Mesenchymal stem cell (in vitro differentiated cells and primary cell): Measurements from ENCODE around the gene HS3ST4.

Experiments used
- DNase-seq: peaks from one replicate; pipeline ENCODE4 v3.0.0-alpha.2; 2013
- H2AFZ ChIP-seq: one replicate; pipeline ENCODE4 v1.6.1; 2013; ENCODE audit warnings: low read depth, mild to moderate bottlenecking, control low read depth, inconsistent platforms, low read length, moderate library complexity
- H2AK5ac ChIP-seq: 2 replicates; pipeline ENCODE4 v1.6.1; 2013; ENCODE audit warnings: low read length, moderate library complexity, mild to moderate bottlenecking, inconsistent platforms; ENCODE audit not compliant: severe bottlenecking
- H2BK120ac ChIP-seq: one replicate; pipeline ENCODE4 v1.6.1; 2013; ENCODE audit warnings: low read depth, mild to moderate bottlenecking, inconsistent platforms, low read length, moderate library complexity
- H2BK12ac ChIP-seq, 2 experiments: one replicate each; pipeline ENCODE4 v1.6.1; 2013; ENCODE audit warnings: inconsistent platforms in 2 of 2, low read length in 2 of 2, mild to moderate bottlenecking in 2 of 2, moderate library complexity in 2 of 2, control low read depth in 1 of 2
- H2BK15ac ChIP-seq: one replicate; pipeline ENCODE4 v1.6.1; 2013; ENCODE audit warnings: mild to moderate bottlenecking, low read depth, inconsistent platforms; ENCODE audit not compliant: poor library complexity, severe bottlenecking
- H2BK5ac ChIP-seq: 2 replicates; pipeline ENCODE4 v1.6.1; 2013; ENCODE audit warnings: low read depth, mild to moderate bottlenecking, low read length, control low read depth, inconsistent platforms; ENCODE audit not compliant: poor library complexity, severe bottlenecking
- H3K14ac ChIP-seq, 2 experiments: one replicate each; pipeline ENCODE4 v1.6.1; 2013; ENCODE audit warnings: inconsistent platforms in 2 of 2, low read length in 2 of 2, control low read depth in 1 of 2, mild to moderate bottlenecking in 1 of 2, moderate library complexity in 1 of 2
- H3K18ac ChIP-seq, 2 experiments: one replicate each; pipeline ENCODE4 v1.6.1; 2013; ENCODE audit warnings: inconsistent platforms in 2 of 2, low read length in 2 of 2, control low read depth in 1 of 2, low read depth in 1 of 2, mild to moderate bottlenecking in 1 of 2
- H3K23ac ChIP-seq, 2 experiments: one replicate each; pipeline ENCODE4 v1.6.1; 2013; ENCODE audit warnings: inconsistent platforms in 2 of 2, low read length in 2 of 2, mild to moderate bottlenecking in 2 of 2, moderate library complexity in 2 of 2, control low read depth in 1 of 2
- H3K27ac ChIP-seq: 2 replicates; pipeline ENCODE4 v1.5.1; 2013; ENCODE audit warnings: mild to moderate bottlenecking, moderate library complexity, low read length, control low read depth, inconsistent platforms; ENCODE audit not compliant: poor library complexity, severe bottlenecking
- H3K27me3 ChIP-seq, 2 experiments: 2 replicates each; pipeline versions ENCODE4 v1.6.1 to v1.7.0; 2013; ENCODE audit warnings: low read length in 2 of 2, mild to moderate bottlenecking in 2 of 2, moderate library complexity in 2 of 2, control low read depth in 1 of 2, inconsistent platforms in 1 of 2; ENCODE audit not compliant: control insufficient read depth in 1 of 2, insufficient read depth in 1 of 2
- H3K36me3 ChIP-seq, 2 experiments: 2 replicates each; pipeline versions ENCODE4 v1.6.1 to v1.7.0; 2013; ENCODE audit warnings: low read length in 2 of 2, control low read depth in 1 of 2, inconsistent platforms in 1 of 2, low read depth in 1 of 2, mild to moderate bottlenecking in 1 of 2; ENCODE audit not compliant: insufficient read depth in 2 of 2, control insufficient read depth in 1 of 2
- H3K4ac ChIP-seq, 2 experiments: one replicate each; pipeline ENCODE4 v1.6.1; 2013; ENCODE audit warnings: inconsistent platforms in 2 of 2, low read length in 2 of 2, mild to moderate bottlenecking in 2 of 2, moderate library complexity in 2 of 2, control low read depth in 1 of 2, low read depth in 1 of 2
- H3K4me1 ChIP-seq: 2 replicates; pipeline ENCODE4 v1.6.1; 2013; ENCODE audit warnings: low read depth, low read length, control low read depth; ENCODE audit not compliant: control insufficient read depth, insufficient read depth
- H3K4me2 ChIP-seq: 2 replicates; pipeline ENCODE4 v1.6.1; 2013; ENCODE audit warnings: low read length, mild to moderate bottlenecking, inconsistent platforms; ENCODE audit not compliant: poor library complexity, severe bottlenecking
- H3K4me3 ChIP-seq, 2 experiments: 2 replicates each; pipeline versions ENCODE4 v1.5.1 to v1.7.0; 2013; ENCODE audit warnings: low read length in 2 of 2, mild to moderate bottlenecking in 2 of 2, control low read depth in 1 of 2, low read depth in 1 of 2; ENCODE audit not compliant: insufficient read depth in 1 of 2
- H3K79me1 ChIP-seq: replicated peaks from 2 replicates; pipeline ENCODE4 v1.6.1; 2013; ENCODE audit warnings: mild to moderate bottlenecking, control low read depth, low read length, inconsistent platforms; ENCODE audit not compliant: poor library complexity, severe bottlenecking
- H3K9ac ChIP-seq: 2 replicates; pipeline ENCODE4 v1.7.0; 2013; ENCODE audit warnings: mild to moderate bottlenecking, low read length, moderate library complexity
- H3K9me3 ChIP-seq: 2 replicates; pipeline ENCODE4 v1.7.0; 2013; ENCODE audit warnings: mild to moderate bottlenecking, low read length; ENCODE audit not compliant: control insufficient read depth
- H4K8ac ChIP-seq: one replicate; pipeline ENCODE4 v1.6.1; 2013; ENCODE audit warnings: inconsistent platforms, mild to moderate bottlenecking, low read length, moderate library complexity
- H4K91ac ChIP-seq: one replicate; pipeline ENCODE4 v1.6.1; 2013; ENCODE audit warnings: mild to moderate bottlenecking, low read length, inconsistent platforms
- WGBS: methylation state at CpG from one replicate; pipeline ENCODE4 v1.1.7; 2013; ENCODE audit warnings: mixed read lengths; 5-methylcytosine and 5-hydroxymethylcytosine counted together

HS3ST4 gene

DNA sequence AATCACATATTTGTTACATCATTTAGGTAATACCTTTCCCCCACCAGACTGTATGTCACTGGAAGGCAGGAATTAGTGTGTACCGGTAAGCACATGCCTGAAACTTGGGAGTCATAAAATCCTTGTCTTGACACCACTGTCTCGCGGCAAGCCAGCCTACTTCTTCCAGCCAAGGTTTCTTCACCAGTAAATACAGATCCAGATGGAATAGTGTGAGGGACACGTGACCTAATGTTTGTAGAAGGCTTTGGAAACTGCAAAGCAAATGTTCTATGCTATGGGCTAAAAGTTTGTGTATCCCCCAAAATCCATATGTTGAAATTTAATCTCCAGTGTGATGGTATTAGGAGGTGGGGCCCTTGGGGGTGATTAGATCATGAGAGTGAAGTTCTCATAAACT, 126.1 kb downstream of the HS3ST4 start:
- Histone ChIP-seq H3K9me3 (no peaks in the 10 kb centered on the region), H2BK120ac (no peak overlapping the region), H3K23ac (no peak overlapping the region), H3K79me1 (no peaks in the 10 kb centered on the region), H3K4ac (no peak overlapping the region), H2AK5ac (no peak overlapping the region), H3K4me1 (no peaks in the 10 kb centered on the region), H3K14ac (no peak overlapping the region), H2AFZ (no peak overlapping the region), H3K4me2 (no peak overlapping the region), H3K4me3 (no peak overlapping the region), H4K91ac (no peak overlapping the region), H4K8ac (no peak overlapping the region), H3K9ac (no peak overlapping the region), H3K27me3 (no peaks in the 10 kb centered on the region), H2BK5ac (no peak overlapping the region), H2BK15ac (no peak overlapping the region), H3K27ac (no peak overlapping the region), H3K36me3 (no peaks in the 10 kb centered on the region), H3K18ac (no peak overlapping the region), H2BK12ac (no peak overlapping the region)
- DNase-seq = no peak
- 55% methylated on average over 2 of the region's 4 CpGs for WGBS

DNA sequence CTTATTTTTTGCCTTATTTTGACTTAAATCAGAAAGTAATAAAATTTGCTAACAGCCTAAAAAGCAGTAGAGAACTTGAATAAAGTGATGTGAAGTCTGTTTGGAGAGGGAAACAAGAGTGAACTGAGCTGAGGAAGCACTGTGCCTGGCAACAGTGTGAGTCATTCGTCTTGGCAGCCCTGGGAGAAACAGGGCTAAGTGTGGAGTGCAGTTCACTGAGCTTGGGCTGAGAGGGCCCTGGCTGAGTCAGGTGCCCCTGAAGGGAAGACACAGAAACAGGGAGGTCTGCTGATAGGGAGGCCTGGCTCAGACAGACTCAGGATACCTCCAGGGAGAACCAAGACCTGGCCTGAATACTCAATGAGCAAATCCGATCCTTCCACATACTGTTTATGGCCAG, 132.1 kb downstream of the HS3ST4 start:
- no peaks in the 10 kb centered on the region for H3K9me3 ChIP-seq
- no peak overlapping the region for H4K8ac ChIP-seq
- H3K4me2 ChIP-seq = no peak overlapping the region
- no peak overlapping the region for H2AK5ac ChIP-seq
- no peak overlapping the region for H3K4ac ChIP-seq
- H3K14ac ChIP-seq = no peak overlapping the region
- no peak overlapping the region for H2BK15ac ChIP-seq
- no peak overlapping the region for H3K9ac ChIP-seq
- no peaks in the 10 kb centered on the region for H3K4me1 ChIP-seq
- H2BK5ac ChIP-seq = no peak overlapping the region
- no peaks in the 10 kb centered on the region for H3K36me3 ChIP-seq
- no peak overlapping the region for H4K91ac ChIP-seq
- 58% methylated on average over 2 of the region's 2 CpGs for WGBS
- H2AFZ ChIP-seq = no peak overlapping the region
- no peak overlapping the region for H3K27ac ChIP-seq
- H3K4me3 ChIP-seq = no peak overlapping the region
- DNase-seq = no peak
- H3K79me1 ChIP-seq = no peaks in the 10 kb centered on the region
- H3K23ac ChIP-seq = no peak overlapping the region
- no peak overlapping the region for H2BK120ac ChIP-seq
- no peaks in the 10 kb centered on the region for H3K27me3 ChIP-seq
- H3K18ac ChIP-seq = no peak overlapping the region
- no peak overlapping the region for H2BK12ac ChIP-seq

DNA sequence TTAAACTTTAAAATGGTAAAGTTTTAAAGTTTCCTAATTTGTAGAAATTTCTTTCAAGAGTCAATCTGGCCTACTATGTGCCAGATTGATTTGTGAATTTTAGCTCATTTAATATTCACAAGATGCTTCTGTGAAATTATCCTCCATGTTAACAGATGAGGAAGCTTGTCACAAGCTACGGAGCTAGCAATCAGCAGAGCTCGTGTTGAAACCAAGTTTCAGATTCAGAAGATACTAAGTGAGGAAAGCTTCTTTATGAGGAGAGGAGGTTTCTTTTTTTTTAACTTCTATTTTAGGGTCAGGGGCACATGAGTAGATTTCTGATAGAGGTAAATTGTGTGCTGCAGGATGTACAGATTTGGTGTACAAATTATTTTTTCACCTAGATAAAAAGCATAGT, 135.9 kb downstream of the HS3ST4 start:
- no peaks in the 10 kb centered on the region for H3K9me3 ChIP-seq
- no peak overlapping the region for H2BK5ac ChIP-seq
- H3K18ac ChIP-seq = no peak overlapping the region
- H2BK12ac ChIP-seq = no peak overlapping the region
- 81% methylated on average over 2 of the region's 2 CpGs for WGBS
- H2AK5ac ChIP-seq = no peak overlapping the region
- no peaks in the 10 kb centered on the region for H3K4me1 ChIP-seq
- H3K4me2 ChIP-seq = no peak overlapping the region
- H2BK15ac ChIP-seq = no peak overlapping the region
- no peaks in the 10 kb centered on the region for H3K79me1 ChIP-seq
- H2AFZ ChIP-seq = no peak overlapping the region
- H3K23ac ChIP-seq = no peak overlapping the region
- H4K8ac ChIP-seq = no peak overlapping the region
- no peak overlapping the region for H3K9ac ChIP-seq
- H4K91ac ChIP-seq = no peak overlapping the region
- H3K4ac ChIP-seq = no peak overlapping the region
- no peaks in the 10 kb centered on the region for H3K27me3 ChIP-seq
- no peak overlapping the region for H3K14ac ChIP-seq
- no peak overlapping the region for H2BK120ac ChIP-seq
- H3K4me3 ChIP-seq = no peak overlapping the region
- DNase-seq = no peak
- H3K36me3 ChIP-seq = no peaks in the 10 kb centered on the region
- H3K27ac ChIP-seq = no peak overlapping the region

DNA sequence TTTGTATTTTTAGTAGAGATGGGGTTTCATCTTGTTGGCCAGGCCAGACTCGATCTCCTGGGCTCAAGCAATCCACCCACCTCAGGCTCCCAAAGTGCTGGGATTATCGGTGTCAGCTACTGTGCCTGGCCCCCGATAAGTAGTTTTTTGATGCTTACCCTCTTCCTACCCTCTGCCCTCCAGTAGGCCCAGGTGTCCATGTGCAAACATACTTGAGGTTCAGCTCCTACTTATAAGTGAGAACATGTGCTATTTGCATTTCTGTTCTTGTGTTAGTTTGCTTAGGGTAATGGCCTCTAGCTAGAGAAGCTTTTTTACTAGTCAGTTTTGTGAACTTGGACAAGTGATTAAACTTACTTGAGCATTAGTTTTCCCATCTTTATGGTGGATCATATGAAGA, 136.8 kb downstream of the HS3ST4 start:
- Histone ChIP-seq H3K27me3 (no peaks in the 10 kb centered on the region), H3K27ac (no peak overlapping the region), H3K4me3 (no peak overlapping the region), H3K4me1 (no peaks in the 10 kb centered on the region), H4K8ac (no peak overlapping the region), H3K23ac (no peak overlapping the region), H3K36me3 (no peaks in the 10 kb centered on the region), H3K4me2 (no peak overlapping the region), H2BK5ac (no peak overlapping the region), H2BK12ac (no peak overlapping the region), H2BK120ac (no peak overlapping the region), H3K14ac (no peak overlapping the region), H2AFZ (no peak overlapping the region), H2AK5ac (no peak overlapping the region), H3K4ac (no peak overlapping the region), H3K18ac (no peak overlapping the region), H3K9ac (no peak overlapping the region), H4K91ac (no peak overlapping the region), H3K79me1 (no peaks in the 10 kb centered on the region), H2BK15ac (no peak overlapping the region), H3K9me3 (no peaks in the 10 kb centered on the region)
- DNase-seq = no peak
- WGBS = 97% methylated on average over 3 of the region's 3 CpGs
